GM12873 (cell line): ENCODE data around the gene RPTN.
A peak's percentile ranks its signal among the peaks of the same experiment; 100 is the strongest.

ENCODE experiments used
- CTCF ChIP-seq: IDR thresholded peaks from 2 replicates; pipeline ENCODE4 v1.5.1; 2012; ENCODE audit warnings: low read depth, mild to moderate bottlenecking, moderate library complexity, low read length, control low read depth; ENCODE audit not compliant: insufficient read depth; ENCODE audit errors: missing control alignments

The RPTN gene

GRCh38 chr1:152143150-152143887 lies 15.7 kb downstream of the RPTN start:
- TF ChIP-seq CTCF, result no peak

GRCh38 chr1:152141971-152142584 lies 16.9 kb downstream of the RPTN start:
- peak; percentile 77 for TF ChIP-seq CTCF

GRCh38 chr1:152137215-152137614 lies 21.8 kb downstream of the RPTN start:
- no peak for TF ChIP-seq CTCF

- no peak for TF ChIP-seq CTCF
Measured at GRCh38 chr1:152130186-152130585, 28.8 kb downstream of the RPTN start.

- TF ChIP-seq CTCF, result no peak
Measured at GRCh38 chr1:152127673-152128072, 31.4 kb downstream of the RPTN start.

GRCh38 chr1:152125834-152126443 lies 33.1 kb downstream of the RPTN start:
- TF ChIP-seq CTCF, result no peak

GRCh38 chr1:152118915-152119314 lies 40.1 kb downstream of the RPTN start:
- TF ChIP-seq CTCF, result no peak
